ENCODE results near the gene RCE1. TPM values are rescaled to one million over a fixed set of nuclear protein-coding genes. Genes with fewer than 3 reads are reported as not detected.

Gene RCE1
- total RNA-seq, 1 experiment from 2014 or later = 52.5 TPM

DNA sequence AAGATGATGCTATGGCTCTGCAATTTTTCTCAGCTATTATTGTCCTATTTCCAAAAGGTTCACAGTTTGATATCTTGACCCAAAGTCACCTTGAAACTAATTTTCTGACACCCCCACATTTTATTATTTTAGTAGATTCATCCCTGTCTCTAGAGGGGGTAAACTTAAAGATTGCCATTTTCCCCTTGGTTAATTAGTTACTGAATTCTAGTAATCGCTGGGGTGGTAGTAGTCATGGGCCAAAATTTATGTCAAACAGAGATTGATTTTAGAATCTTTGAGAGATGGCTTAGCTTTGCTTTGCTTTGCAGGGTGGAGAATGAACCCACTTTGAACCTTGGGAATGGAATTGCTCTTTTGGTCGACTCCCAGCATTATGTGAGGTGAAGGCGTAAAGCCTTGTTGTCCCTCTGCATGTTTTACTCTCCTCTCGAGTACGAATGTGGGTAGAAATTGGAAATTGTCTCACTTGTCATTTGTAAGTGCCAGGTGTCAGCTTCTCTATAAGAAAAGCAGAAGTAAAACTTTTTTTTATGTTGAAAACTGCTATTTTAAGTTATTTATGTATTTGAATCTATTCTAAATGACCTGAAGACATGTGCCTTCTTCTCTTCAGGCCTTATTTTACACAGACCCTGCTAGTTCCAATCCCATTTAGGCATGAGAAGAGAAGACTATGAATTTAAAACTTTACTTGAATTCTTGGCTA lies 42.4 kb upstream of the RCE1 start:
- Histone ChIP-seq H3K4ac (ENCODE audit: low read depth, low read length) (no peak overlapping the region), H2BK15ac (ENCODE audit: low read depth, low read length) (no peak overlapping the region), H2BK12ac (ENCODE audit: insufficient read length, low read depth, low read length) (no peak overlapping the region), H3K79me1 (ENCODE audit: insufficient read depth, low read depth, low read length, poor library complexity, severe bottlenecking) (no peaks in the 10 kb centered on the region), H2BK120ac (ENCODE audit: low read depth, low read length, poor library complexity, severe bottlenecking) (no peak overlapping the region), H4K91ac (ENCODE audit: insufficient read length, low read depth, low read length) (no peak overlapping the region), H3T11ph (ENCODE audit: low read length) (no peak overlapping the region), H3K56ac (ENCODE audit: insufficient read length, low read depth, low read length) (no peak overlapping the region), H4K8ac (replicated peaks; ENCODE audit: insufficient read length, low read depth, low read length) (no peak overlapping the region), H2BK20ac (ENCODE audit: low read depth, low read length, poor library complexity, severe bottlenecking) (no peak overlapping the region), H3K4me1 (ENCODE audit: insufficient read depth, low read length) (no peaks in the 10 kb centered on the region), H2AK5ac (ENCODE audit: insufficient read length, low read length) (no peak overlapping the region), H3K18ac (ENCODE audit: insufficient read length, low read depth, low read length) (no peak overlapping the region), H3K23ac (ENCODE audit: insufficient read length, low read depth, low read length) (no peak overlapping the region), H4K5ac (ENCODE audit: insufficient read length, low read depth, low read length) (no peak overlapping the region), H3K27me3 (ENCODE audit: insufficient read depth, low read length) (no peaks in the 10 kb centered on the region), H3K9me3 (ENCODE audit: control insufficient read depth, low read depth, low read length) (no peaks in the 10 kb centered on the region), H3K27ac (ENCODE audit: insufficient read length, low read depth, low read length) (no peak overlapping the region), H2AFZ (ENCODE audit: low read length) (no peak overlapping the region), H3K23me2 (ENCODE audit: insufficient read length, low read depth, low read length, poor library complexity, severe bottlenecking) (no peaks in the 10 kb centered on the region), H3K4me2 (ENCODE audit: insufficient read depth, insufficient read length, low read length) (no peak overlapping the region), H4K20me1 (ENCODE audit: control insufficient read depth, insufficient read depth, insufficient read length) (no peaks in the 10 kb centered on the region), H3K9ac (ENCODE audit: extremely low read depth, insufficient read length, low read length) (no peak overlapping the region), H3K79me2 (ENCODE audit: insufficient read depth, low read length) (no peaks in the 10 kb centered on the region), H2BK5ac (ENCODE audit: insufficient read length, low read length) (no peak overlapping the region), H3K14ac (ENCODE audit: insufficient read depth, low read length) (no peak overlapping the region)
- no peaks in the 10 kb centered on the region for H3K9me3 Mint-ChIP-seq
- no peaks in the 10 kb centered on the region for H3K27me3 Mint-ChIP-seq (ENCODE audit: low read depth)
- peaks cover 2 to 34% (median 27%) of the 10 kb centered on the region in 3 experiments; a peak in 6 of 7 replicates for H3K36me3 Mint-ChIP-seq (ENCODE audit: insufficient read depth in 1 of 3, low read depth in 3 of 3)
- DNase-seq = no peak
- H3K4me3 Mint-ChIP-seq = no peak overlapping the region
- no peaks in the 10 kb centered on the region for H3K4me1 Mint-ChIP-seq
- no CpG with 5 or more reads among the region's 5 CpGs for WGBS (ENCODE audit: extremely low coverage, insufficient read length, low lambda C conversion rate)
- TF ChIP-seq, protein P1, sequence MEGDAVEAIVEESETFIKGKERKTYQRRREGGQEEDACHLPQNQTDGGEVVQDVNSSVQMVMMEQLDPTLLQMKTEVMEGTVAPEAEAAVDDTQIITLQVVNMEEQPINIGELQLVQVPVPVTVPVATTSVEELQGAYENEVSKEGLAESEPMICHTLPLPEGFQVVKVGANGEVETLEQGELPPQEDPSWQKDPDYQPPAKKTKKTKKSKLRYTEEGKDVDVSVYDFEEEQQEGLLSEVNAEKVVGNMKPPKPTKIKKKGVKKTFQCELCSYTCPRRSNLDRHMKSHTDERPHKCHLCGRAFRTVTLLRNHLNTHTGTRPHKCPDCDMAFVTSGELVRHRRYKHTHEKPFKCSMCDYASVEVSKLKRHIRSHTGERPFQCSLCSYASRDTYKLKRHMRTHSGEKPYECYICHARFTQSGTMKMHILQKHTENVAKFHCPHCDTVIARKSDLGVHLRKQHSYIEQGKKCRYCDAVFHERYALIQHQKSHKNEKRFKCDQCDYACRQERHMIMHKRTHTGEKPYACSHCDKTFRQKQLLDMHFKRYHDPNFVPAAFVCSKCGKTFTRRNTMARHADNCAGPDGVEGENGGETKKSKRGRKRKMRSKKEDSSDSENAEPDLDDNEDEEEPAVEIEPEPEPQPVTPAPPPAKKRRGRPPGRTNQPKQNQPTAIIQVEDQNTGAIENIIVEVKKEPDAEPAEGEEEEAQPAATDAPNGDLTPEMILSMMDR (conservative IDR thresholded peaks at IDR 0.05) = no peak
- peak overlapping the region in 1 of 3 experiments; percentile 11; a peak in 1 of 7 replicates for H3K27ac Mint-ChIP-seq
